Esophagus muscularis mucosa (tissue), 4 donors: ENCODE results near the gene APBA3.

Source experiments
- EP300 ChIP-seq: sonication (generic); formaldehyde crosslinking; IDR thresholded peaks from one replicate; pipeline ENCODE4 v1.6.1; 2017; ENCODE audit warnings: antibody characterized with exemption
- POLR2AphosphoS5 ChIP-seq, 2 donors: sonication (generic); formaldehyde crosslinking; IDR thresholded peaks; one replicate each; pipeline ENCODE4 v1.6.1; 2017; ENCODE audit warnings: antibody characterized with exemption in 2 of 2
- TF ChIP-seq, protein P1 (sequence below), 3 experiments: fragments of 200-600 bp in 2 of 3; fragments of 450-650 bp in 1 of 3; sonication (generic) in 2 of 3; IDR thresholded peaks; one replicate each; pipeline ENCODE4 v1.5.1; 2017 to 2019; ENCODE audit warnings: antibody characterized with exemption in 3 of 3, mild to moderate bottlenecking in 2 of 3, moderate library complexity in 1 of 3

DNA sequence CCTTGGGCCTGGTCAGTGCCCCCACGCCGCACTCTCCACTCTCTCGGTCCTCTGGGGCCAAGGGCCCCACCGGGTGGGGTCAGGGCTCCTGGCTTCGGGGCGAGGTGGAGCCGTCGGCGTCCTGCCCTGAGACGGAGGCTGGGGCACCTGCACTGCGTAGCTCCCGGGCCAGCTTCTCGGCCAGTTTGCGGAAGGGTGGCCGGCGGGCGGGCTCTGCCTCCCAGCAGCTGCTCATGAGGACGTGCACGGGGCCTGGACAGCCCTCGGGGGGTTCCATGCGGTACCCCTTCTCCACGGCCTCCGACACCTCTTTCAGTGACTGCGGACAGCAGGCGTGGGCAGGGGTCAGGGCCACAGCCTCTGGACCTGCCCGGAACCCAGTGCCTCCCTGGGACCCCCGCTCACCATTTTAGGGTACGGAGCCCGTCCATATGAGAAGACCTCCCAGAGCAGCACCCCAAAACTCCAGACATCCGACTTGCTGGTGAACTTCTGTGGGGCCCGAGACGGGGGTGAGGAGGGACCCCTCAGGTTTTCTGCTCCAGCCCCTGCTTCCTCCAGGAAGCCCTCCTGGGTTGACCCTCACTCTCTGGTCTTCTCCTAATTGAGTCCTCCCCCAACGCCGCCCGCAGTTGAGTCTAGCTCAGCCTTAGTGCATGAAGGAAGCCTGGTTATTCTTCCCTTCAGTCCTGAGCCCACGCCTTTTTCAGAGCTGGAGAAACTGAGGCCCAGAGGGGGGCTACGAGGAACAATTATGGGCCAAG lies 16.8 kb upstream of the APBA3 start:
- TF ChIP-seq, protein P1, sequence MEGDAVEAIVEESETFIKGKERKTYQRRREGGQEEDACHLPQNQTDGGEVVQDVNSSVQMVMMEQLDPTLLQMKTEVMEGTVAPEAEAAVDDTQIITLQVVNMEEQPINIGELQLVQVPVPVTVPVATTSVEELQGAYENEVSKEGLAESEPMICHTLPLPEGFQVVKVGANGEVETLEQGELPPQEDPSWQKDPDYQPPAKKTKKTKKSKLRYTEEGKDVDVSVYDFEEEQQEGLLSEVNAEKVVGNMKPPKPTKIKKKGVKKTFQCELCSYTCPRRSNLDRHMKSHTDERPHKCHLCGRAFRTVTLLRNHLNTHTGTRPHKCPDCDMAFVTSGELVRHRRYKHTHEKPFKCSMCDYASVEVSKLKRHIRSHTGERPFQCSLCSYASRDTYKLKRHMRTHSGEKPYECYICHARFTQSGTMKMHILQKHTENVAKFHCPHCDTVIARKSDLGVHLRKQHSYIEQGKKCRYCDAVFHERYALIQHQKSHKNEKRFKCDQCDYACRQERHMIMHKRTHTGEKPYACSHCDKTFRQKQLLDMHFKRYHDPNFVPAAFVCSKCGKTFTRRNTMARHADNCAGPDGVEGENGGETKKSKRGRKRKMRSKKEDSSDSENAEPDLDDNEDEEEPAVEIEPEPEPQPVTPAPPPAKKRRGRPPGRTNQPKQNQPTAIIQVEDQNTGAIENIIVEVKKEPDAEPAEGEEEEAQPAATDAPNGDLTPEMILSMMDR (IDR thresholded peaks at IDR 0.05), result no peak
- no peak for TF ChIP-seq EP300
- no peak for TF ChIP-seq POLR2AphosphoS5 (IDR thresholded peaks at IDR 0.05)
